KOPT-K1 (cell line): ENCODE results near the gene PGP.
"Not testable (repeated sequence)": the region's sequence is repeated elsewhere in the genome, so short reads cannot be mapped to it uniquely, and the experiment has no call there.

Experiments
- H3K27ac ChIP-seq: fragments of 200-600 bp; sonication (generic); 2 replicates; pipeline ENCODE4 v1.5.1; 2016; ENCODE audit warnings: antibody characterized with exemption, mild to moderate bottlenecking, low read depth, low read length; ENCODE audit not compliant: poor library complexity, severe bottlenecking
- H3K36me3 ChIP-seq: fragments of 200-600 bp; sonication (generic); 2 replicates; pipeline ENCODE4 v1.5.1; 2017; ENCODE audit warnings: antibody characterized with exemption, mild to moderate bottlenecking, low read length, moderate library complexity; ENCODE audit not compliant: insufficient read depth
- H3K9me3 ChIP-seq: fragments of 200-600 bp; sonication (generic); 2 replicates; pipeline ENCODE4 v1.5.1; 2017; ENCODE audit warnings: antibody characterized with exemption, low read length, mild to moderate bottlenecking; ENCODE audit not compliant: insufficient read depth, poor library complexity, severe bottlenecking

Gene PGP

DNA sequence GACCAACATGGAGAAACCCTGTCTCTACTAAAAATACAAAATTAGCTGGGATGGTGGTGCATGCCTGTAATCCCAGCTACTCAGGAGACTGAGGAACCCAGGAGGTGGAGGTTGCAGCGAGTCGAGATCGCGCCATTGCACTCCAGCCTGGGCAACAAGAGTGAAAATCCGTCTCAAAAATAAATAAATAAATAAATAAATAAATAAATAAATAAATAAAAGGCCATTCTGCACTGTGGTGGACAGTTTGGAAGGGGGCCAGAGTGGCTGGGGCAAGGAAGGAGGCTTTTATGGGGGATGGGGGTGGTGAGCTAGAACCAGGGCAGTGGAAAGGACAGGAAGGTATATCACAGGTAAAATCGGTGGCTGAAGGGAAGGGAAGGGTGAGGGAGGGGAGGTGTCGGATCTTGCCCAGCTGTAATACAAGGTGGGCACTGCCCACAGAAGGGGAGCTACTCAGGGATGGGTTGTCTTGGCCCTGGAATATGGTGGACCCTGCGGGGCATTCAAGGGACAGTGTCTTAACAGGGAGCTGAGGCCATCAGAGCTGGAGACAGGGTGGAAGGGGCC, 11.4 kb downstream of the PGP start:
- peaks cover 16% of the 10 kb centered on the region; the same call in 1 of the 2 replicates for H3K36me3 ChIP-seq
- H3K27ac ChIP-seq, H3K9me3 ChIP-seq: not testable (repeated sequence)

DNA sequence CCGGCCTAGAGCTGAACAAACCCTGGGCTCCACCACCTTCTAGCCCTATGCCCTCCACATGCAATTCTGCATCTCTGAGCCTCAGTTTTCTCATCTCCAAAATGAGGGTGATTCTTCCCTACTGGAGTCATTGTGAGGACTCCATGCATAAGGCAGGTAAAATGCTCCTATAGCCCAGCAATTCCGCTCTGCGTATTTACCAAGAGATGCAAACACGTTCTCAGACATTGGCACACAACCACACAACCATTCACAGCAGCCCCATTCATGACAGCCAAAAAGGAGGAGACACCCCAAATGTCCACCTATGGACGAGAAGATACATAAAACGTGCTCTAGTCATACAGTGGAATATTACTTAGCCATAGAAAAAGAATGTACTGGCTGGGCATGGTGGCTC, 14.3 kb downstream of the PGP start:
- Histone ChIP-seq H3K36me3 (no peaks in the 10 kb centered on the region), H3K9me3 (peaks cover 4% of the 10 kb centered on the region), H3K27ac (no peak overlapping the region)

DNA sequence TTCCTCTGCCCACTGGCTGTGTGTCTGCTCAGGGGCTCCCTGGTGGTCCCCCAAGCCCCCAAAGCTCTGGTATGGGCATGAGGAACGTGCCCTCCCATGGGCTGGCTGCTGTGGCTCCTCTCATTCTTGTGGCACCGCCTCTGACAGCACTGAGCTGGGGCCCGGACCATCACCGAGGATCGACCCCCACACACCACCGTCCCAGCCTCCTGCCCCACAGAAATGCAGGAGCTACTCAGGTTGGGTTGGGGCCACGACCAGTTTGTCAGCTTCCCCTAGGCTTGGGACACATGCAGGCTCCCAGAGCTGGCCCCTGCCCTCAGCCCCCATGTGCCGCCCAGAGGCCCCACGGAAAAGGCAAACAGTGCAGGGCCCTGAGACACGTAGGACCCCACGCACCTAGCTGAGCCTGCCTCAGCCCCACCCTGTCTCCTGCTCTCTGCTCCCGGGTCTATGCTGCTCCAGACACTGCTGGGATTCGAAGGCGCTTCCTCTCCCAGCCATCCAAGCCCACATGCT, 15.0 kb downstream of the PGP start:
- Histone ChIP-seq H3K36me3 (no peaks in the 10 kb centered on the region), H3K27ac (no peak overlapping the region), H3K9me3 (peaks cover 4% of the 10 kb centered on the region)

DNA sequence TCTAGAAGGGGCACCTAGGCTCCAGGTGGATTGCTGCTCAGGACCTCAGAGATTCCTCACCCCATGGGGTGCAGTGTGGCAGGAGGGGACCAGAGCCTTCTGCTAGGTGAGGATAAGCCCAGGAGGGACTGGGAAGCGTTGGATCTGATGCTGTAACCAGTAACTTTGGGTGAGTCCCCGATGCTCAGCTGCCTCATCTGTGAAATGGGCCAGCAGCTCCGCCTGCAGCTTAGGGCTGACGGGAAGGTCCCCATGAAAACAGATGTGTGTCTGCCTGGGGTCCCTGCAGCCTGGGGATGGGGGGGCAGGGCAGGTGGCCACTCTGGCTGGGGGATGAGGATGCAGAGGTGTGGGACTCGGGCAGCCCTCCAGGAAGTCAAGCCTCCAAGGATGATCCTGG, 15.5 kb downstream of the PGP start:
- Histone ChIP-seq H3K27ac (no peak overlapping the region), H3K36me3 (no peaks in the 10 kb centered on the region)

DNA sequence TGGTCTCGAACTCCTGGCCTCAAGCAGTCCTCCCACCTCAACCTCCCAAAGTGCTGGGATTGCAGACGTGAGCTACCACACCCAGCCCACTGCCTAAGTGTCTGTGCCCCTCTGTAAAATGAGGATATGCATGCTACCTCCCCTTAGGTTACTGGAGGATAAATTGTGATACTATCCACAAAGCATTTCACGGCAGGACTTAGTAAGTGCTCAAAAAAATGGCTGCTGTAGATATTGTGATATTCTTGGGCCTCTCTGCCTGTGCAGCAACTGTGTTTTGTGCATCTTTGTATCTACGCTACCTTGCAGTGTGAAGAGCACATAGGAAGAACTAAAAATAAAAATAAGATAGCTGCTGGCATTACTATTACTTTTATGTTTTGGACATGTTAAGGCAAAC, 16.4 kb downstream of the PGP start:
- Histone ChIP-seq H3K9me3 (peaks cover 4% of the 10 kb centered on the region), H3K36me3 (no peaks in the 10 kb centered on the region), H3K27ac (no peak overlapping the region)

More for the DNA sequence above, 15.5 kb downstream of the PGP start:
- peaks cover 4% of the 10 kb centered on the region for H3K9me3 ChIP-seq

DNA sequence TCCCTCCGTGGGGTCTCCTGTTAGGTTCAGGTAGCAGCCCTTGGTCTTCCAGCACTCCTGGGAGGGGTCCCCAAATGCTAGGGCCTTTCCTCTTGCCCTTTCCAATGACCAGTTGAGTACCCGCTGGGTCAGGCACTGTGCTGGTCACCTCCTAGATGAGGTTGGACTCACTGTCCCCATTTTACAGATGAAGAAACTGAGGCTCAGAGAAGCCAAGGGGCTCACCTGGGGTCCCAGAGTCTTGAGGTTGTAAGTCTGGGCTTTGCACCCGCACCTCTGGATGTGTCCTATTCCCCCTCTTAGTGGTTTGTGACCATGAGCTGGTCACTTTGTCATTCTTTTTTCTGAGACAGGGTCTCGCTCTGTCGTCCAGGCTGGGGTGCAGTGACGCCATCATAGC, 16.9 kb downstream of the PGP start:
- Histone ChIP-seq H3K9me3 (peaks cover 4% of the 10 kb centered on the region), H3K27ac (no peak overlapping the region), H3K36me3 (no peaks in the 10 kb centered on the region)

- H3K9me3 ChIP-seq = peaks cover 4% of the 10 kb centered on the region
- no peak overlapping the region for H3K27ac ChIP-seq
- no peaks in the 10 kb centered on the region for H3K36me3 ChIP-seq
Measured at GRCh38 chr16:2196981-2197511, 17.6 kb downstream of the PGP start.

GRCh38 chr16:2196162-2196980, 18.3 kb downstream of the PGP start, which contains the start of gene CASKIN1:
Gene CASKIN1, minus strand, starts transcription at chr16:2196605. Its CDS starts 173 bp downstream, at chr16:2196432.
- H3K36me3 ChIP-seq = no peaks in the 10 kb centered on the region
- H3K9me3 ChIP-seq = peaks cover 4% of the 10 kb centered on the region
- no peak within 1 kb of the TSS for H3K27ac ChIP-seq

DNA sequence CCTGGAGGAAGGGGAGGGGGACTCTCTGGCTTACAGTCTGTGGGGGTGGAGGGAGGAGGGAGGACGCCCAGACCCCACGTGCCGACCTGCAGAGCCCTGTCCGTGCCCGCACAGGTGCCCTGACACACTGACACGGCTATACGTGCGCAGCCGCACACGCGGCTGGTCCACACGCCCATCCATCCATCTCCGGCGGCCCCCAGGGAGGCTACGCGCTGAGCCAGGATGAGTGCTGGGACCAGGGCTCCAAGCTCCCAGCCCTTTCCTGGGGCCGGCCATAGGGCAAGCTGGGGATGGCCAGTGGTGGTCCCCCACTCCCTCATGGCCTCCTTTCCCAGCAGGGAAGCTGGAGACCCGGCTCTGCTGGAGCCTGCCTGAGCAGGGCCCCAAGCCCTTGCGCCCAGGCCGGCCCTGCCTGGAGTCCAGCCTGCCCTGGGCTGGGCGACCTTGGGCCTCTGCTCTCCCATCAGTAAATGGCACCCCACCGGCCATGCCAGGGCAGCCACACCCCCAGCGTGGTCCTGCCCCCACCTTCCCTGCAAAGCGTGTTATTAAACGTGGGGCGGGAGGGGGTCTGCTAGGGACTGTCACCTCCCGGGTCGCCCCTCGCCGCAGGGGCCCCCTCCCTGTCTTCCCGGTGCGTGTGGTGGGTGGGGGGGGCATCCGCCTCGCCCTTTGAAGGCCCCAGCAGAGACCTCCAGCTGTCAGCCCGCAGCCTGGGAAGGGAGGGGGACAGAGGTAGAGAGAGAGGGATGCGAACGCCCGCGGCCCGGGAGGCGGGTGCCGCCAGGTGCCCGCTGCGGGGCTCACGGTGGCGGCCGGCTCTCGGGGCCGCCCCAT, 19.1 kb downstream of the PGP start:
- no peaks in the 10 kb centered on the region for H3K36me3 ChIP-seq
- no peak overlapping the region for H3K27ac ChIP-seq
- peaks cover 4% of the 10 kb centered on the region for H3K9me3 ChIP-seq

DNA sequence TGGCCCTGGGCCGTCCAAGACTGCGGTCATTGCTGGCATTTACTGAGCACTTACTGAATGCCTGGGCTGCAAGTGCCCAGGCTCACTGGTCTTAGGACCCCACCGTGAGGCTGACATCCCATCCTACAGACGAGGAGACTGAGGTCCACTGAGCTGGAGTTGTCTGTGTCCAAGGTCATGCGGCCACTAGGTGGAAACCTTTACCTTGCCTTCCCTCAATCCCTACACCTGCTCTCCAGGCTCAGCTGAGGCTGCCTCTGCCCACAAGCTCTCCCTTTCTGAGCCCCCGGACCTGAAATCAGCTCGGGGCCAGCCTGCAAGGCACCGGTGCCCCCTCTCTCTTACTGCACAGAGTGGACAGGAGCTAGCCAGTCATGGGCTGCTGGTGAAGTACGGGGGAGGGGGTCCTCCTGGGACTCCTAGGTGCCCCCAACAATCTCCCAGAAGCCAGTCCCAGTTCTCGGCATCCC, 19.8 kb downstream of the PGP start:
- Histone ChIP-seq H3K36me3 (no peaks in the 10 kb centered on the region), H3K9me3 (peaks cover under 1% of the 10 kb centered on the region), H3K27ac (no peak overlapping the region)

GRCh38 chr16:2194166-2194834, 20.3 kb downstream of the PGP start:
- no peaks in the 10 kb centered on the region for H3K36me3 ChIP-seq
- H3K9me3 ChIP-seq = no peaks in the 10 kb centered on the region
- no peak overlapping the region for H3K27ac ChIP-seq

DNA sequence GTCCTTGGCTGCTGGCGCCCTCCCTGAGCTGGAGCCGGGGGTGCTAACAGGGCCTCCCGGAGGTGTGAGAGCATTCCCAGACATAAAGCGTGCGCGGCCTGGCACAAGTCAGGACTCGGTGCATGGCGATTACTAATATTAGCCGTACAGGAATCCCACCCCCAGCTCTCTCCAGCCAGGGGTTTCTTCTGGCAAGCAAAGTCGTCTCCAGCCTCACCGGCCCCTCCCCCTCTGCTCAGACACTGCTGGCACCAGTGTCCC, 23.3 kb downstream of the PGP start:
- Histone ChIP-seq H3K36me3 (no peaks in the 10 kb centered on the region), H3K9me3 (no peaks in the 10 kb centered on the region), H3K27ac (no peak overlapping the region)

- Histone ChIP-seq H3K27ac (no peak overlapping the region), H3K9me3 (no peaks in the 10 kb centered on the region), H3K36me3 (no peaks in the 10 kb centered on the region)
Measured at GRCh38 chr16:2190659-2191445, 23.8 kb downstream of the PGP start.
